GM19468 (cell line): ENCODE measurements around the gene GLB1L.
"Not testable (repeated sequence)": the region's sequence is repeated elsewhere in the genome, so short reads cannot be mapped to it uniquely, and the experiment has no call there.

Experiments
- ATAC-seq: cut with Tn5 transposase; IDR thresholded peaks from one replicate; pipeline ENCODE4 v1.9.1; 2021; ENCODE audit warnings: mild to moderate bottlenecking, moderate library complexity, moderate number of reproducible peaks; ENCODE audit not compliant: unreplicated experiment; ENCODE audit errors: extremely low read depth

The GLB1L gene

DNA sequence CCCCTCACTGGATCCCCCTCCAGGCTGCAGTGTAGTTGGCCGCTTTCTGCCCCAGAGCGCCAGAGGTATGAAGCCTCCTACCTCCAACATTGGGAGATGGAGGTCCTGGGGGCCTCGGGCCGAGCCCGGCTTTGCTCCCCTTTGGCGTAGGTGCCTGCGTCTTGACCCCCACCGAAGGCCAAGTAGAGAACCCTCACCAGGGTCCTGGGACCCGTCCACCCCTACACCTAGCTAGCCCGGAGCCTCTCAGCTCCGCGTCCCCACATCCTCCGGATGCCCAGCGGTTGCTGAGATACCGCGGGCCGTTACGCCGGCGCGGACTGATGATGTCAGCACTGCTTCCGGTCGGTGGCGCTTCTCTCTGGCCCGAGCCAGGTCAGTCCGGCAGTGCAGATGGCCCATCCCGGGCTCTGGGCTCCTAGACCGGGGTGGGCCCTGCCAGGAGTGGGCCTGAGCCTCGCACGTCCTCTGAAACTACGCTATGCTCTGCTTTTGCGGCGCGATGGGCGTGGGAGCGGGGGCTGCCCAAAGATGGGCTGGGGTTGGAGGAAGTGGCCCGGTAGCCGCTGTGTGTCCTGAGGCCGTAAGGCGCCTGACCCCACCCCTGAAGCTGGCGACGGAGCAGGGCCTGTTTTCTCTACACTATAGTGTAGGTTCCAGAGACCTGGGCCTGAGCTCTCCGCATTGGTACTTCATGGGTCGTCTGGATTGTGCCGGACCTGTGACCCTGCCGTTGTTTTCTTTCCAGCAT lies at the start of gene GLB1L, which contains the start of gene STK16:
Gene GLB1L (minus strand): TSS at position 297 of the 751 bp plus-strand sequence. CDS start 1,871 bp downstream, outside the sequence.
Gene STK16 (plus strand): TSS at position 332 of the 751 bp plus-strand sequence. CDS start 521 bp downstream, outside the sequence.
- peak; percentile 65 for ATAC-seq

DNA sequence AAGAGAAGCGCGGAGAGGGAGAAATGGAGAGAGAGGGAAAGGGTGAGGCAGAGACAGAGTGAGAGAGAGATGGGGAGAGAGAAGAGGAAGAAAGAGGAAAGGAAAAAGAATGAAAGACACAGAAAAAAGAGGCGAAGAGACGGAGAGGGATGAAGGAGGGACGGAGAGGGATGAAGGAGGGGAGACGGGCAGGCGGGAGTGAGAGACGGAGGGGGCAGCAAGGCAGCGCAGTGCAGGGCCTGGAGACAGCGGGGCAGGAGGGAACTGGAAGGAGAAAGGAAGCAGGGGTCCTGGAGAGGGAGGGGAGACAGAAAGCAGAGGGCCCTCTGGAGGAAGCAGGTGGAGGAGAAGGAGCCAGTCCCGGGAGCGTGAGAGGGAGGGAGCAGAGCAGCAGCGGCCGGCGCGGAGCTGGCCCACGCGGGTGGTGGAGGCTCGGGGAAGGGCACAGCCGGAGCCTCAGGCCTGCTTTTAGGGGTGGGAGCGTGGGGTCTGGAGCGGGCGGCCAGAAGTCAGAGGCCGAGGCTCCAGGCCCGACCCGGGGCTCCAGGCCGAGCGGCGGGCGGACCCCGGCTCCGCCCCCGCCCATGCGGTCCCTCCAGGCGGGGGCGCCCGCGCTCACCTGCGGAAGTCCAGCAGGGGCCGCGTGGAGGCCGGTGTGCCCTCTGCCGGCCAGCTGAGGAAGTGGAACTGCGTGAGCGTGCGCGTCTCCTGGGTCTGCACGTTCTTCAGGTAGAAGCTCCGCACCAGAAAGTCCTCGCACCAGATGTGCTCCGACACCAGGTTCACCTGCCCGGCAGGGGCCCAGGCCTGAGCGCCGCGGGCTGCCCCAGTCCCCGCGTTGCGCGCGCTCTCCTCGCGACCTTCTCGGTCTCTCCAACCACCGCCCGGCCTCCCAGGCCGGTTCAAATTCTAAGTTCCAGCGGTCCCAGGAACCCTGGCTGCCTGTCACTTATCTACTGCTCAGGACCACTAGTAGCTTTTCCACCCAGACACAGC lies 49.4 kb upstream of the GLB1L start:
- ATAC-seq = peak; percentile 59

DNA sequence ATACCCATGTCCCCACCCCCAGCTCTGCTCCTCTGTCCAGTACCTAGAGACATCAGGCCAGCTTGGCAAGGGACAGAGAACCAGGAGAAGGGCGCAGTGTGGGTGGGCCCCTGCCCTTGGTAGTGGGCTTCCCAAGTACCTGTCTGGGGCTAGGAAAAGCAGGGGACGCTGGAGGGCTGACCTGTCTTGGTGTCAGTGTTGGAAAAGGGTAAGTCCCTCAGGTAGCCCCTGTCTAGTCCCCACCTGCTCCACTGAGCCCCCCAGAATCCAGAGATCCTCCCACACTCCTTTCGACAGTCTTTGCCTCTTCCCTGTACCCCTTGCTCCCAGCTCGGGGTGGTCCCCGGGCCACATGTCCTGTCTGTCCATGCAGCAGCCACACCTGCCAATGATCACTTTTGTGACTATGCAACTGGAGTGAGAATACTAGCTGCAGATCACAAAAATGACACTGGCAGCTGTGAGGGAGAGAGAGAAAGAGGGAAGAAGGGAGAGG lies 48.5 kb upstream of the GLB1L start:
- no peak for ATAC-seq

DNA sequence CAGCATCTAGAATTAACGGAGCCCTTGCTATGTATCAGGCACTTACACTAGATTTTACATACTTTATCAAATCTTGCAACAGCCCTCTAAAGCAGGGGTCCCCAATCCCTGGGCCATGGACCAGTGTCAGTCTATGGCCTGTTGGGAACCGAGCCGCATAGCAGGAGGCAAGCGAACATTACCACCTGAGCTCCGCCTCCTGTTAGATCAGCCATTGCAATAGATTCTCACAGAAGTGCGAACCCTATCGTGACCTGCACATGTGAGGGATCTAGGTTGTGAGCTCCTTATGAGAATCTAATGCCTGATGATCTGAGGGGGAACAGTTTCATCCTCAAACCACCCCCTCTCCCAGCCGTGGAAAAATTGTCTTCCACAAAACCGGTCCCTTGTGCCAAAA lies 47.4 kb upstream of the GLB1L start:
- ATAC-seq = no peak

DNA sequence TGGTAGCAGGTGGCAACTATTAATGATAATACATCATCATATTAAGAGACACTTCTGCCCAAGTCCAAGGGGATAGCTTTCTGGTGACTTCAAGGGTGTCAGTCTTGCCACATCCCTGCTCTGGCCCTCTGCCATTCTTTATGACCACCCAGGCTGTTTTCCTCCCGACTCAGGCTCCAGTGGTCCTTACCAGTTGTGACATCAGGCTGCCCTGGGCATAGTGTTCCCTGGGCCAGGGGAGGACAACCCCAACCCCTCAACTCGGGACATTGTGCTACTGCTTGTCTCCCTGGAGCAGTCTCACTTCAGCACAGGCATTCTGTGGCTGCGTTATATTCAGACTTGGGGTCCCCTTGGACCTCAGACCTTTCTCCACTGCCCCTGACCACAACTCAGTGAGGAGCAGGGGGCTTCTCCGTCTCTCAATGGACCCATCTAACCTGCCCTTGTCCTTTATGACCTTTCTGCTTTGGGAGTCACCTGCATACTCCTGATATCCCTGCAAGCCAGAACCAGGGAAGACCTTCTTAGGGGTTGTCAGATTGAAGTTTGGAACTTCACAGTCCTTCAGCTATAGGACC lies 46.8 kb upstream of the GLB1L start:
- ATAC-seq = no peak

DNA sequence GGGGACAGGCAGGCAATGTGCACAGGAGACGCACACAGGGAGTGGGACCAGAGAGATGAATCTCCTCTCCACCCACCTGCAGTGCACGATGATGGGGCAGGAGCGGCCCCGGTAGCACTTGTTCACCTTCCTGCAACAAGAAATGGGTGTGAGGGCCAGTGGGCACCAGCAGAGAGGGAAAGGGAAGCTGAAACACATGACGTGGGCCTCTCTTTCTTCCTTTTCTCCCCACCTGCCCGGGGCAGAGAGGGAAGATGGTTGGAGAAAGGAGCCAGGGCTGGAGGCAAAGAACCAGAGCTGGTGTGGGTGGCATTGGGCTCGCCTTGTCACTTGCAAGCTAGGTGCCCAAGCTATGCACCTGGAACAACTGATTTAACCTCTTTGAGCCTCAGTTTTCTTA lies 46.1 kb upstream of the GLB1L start:
- no peak for ATAC-seq

DNA sequence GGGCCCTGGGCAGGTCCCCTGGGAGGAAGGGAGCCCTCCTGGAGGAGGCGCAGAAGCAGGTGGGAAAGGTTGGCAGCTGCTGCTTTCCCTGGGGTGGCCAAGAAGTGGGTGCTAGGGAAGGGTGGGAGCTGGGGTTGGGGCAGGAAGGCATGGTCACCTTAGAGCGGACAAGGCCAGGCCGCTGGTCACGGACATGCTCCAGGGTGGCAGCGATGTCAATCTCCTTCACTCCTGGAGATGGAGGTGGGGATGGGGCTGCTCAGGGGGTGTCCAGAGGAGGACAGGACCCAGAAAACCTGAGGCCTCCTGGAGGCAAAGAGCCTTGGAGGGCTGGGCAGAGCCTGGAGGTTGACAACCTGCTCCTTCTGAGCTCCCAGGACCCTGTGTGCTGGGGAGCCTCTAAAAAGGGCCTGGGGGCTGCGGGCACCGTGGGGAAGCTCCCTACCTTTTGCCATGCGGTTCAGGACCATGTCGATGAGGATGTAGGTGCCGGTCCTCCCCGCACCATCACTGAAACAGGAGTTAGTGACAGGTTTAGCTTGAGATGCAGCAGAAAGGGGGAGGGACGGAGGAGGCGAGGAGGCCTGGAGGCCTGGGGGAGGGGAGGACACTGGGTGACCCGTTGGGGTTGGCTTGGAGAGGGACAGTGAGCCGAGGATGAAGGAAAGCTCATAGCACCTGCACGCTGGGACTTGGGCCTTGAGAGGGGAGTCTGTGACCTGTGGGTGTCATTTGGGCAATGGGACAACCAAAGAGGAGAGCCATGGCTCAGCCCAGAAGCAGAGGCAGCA lies 45.3 kb upstream of the GLB1L start:
- no peak for ATAC-seq

DNA sequence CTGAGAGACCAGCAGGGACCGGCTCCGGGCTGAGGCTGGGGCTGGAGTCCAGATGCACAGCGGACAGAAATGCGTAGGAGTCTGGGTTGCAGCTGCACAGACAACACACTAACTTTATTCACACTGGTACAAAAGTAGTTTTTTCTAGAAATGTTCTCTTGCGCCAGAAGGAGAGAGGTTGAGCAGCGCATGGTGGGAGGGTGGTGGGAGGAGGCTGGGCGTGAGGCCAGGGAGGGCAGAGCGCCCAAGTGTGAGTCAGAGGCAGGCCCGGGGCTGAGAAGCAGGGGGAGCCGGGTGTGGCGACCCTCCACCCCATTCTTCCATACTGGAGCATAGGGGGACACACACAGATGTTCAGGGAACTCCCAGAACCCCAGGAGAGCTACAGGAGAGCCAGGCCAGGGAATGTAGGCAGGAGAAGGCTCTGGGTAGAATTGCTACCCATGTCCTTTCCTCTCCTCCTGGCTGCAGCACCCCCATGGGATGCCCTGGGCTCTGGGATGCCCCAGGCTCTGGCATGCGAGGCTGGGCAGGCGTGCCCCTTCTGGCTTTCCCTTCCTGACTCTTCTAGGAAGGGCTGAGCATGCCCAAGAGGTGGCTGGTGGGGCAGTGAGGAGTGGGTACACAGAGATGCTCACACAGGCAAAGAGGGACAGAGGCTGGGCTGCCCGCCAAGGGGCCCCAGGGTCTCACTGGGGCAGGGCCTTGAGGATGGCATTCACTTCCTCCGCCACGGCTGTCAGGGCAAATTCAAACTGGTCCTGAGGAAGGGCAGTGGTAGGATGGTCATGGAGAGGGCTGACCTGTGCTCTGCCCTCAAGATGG lies 44.5 kb upstream of the GLB1L start:
- no peak for ATAC-seq

DNA sequence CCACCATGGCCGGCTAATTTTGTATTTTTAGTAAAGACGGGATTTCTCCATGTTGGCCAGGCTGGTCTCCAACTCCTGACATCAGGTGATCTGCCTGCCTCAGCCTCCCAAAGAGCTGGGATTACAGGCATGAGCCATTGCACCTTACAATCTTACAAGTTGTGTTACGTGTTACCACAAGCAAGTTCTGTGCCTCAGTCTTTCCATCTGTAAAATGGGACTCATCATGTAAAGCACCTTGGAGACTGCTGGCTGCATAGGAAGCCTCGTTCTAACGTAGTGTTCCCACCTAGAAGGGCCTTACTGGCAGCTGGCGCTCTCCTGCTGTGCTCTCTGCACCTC lies 43.9 kb upstream of the GLB1L start:
- ATAC-seq = no peak

DNA sequence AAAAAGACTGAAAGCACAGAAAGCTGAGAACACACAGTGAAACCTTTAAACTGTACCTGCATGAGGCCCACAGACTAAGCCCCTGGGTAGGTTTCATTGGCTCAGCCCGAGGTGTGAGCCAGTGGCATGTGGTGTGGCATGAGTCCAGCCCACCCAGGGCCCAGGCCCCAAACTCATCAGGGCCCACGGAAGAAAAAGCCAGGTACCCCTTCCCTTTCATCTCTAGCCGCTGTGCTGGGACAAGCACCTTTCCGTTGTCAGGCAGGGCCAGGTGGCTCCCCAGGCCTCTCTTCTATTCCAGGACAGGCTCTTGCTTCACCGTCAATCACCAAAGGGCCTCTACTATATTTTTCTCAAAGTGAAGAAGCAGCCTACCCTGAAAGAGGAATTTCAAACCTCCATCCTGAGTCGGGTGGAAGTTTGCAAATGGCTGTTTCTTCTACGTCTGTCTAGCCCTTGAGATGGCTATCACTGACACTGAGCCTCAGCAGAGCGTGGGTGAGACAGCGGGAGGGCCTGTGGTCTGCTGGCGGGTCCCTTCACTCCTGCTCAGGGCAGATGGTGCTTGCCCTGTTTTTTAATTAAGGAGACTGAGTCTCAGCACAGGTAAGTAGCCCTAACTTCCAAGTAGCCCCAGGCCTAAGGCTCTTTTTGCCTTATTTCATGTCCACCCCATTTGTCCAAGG lies 42.5 kb upstream of the GLB1L start:
- no peak for ATAC-seq

DNA sequence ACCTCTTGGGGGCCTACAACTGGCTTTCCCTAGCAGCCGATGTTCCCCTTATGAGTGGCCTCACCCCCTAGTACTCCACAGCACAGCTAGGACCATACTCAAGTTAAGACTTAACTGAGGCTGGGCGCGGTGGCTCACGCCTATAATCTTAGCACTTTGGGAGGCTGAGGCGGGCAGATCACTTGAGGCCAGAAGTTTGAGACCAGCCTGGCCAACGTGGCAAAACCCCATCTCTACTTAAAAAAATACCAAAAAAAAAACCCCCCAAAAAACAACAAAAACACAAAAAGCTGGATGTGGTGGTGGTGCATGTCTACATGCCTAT lies 41.8 kb upstream of the GLB1L start:
- not testable (repeated sequence) for ATAC-seq

DNA sequence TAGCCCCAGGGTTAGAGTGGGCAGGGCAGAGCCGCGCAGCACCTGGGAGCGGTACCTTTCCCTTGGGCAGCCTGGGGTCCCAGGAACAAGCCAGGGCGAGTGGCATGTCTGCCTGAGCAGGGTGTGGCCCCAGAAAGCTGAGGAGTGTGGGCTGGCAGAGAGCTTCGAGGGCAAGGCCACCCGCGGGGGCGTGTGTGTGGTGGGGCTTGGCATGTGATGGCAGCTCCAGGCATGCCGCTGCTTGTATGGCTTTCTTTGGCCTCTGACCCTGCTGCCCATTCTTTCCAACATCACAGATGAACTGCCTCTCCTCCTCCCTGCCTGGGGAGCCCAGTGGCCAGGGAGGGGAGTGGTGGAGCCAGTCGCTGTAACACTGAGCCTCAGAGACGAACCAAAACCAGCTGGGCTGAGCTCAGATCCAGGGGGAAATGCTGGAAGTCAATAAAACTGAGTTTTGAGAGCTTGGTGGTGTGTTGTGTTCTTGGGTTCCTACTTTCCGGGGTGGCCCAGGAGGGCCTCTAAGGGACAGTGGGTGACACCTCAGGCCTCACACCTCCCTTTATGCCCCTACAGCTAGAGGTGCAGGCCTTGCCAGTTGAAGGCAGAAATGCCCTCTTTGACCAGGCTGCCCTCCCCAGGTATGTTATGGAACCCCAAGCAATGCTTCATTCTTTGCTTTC lies 41.3 kb upstream of the GLB1L start:
- no peak for ATAC-seq

DNA sequence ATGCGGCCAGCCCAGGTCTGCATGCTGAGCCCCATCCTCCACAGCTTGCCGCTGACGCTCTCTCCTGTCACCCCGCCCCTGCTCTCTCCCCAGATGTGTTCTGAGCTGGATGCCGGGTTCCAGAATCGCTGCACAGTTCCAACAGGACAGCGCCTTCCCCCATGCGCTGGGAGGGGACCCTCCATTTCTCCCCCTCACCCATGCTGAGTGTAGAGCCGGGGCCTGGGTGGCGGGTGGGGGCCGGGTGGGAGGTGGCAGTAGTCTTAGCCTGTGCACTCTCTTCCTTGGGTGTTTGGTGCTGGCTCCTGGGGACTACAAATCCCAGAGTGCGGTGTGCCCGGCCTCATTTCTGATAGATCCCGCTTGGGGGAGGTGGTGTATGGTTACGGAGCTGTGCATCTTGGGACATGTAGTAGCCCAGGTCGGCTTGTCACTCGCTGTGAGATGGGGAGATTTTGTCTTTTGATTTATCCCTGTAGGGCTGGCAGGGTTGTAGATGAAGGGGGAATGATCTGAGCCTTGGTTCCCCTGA lies 40.7 kb upstream of the GLB1L start:
- no peak for ATAC-seq

DNA sequence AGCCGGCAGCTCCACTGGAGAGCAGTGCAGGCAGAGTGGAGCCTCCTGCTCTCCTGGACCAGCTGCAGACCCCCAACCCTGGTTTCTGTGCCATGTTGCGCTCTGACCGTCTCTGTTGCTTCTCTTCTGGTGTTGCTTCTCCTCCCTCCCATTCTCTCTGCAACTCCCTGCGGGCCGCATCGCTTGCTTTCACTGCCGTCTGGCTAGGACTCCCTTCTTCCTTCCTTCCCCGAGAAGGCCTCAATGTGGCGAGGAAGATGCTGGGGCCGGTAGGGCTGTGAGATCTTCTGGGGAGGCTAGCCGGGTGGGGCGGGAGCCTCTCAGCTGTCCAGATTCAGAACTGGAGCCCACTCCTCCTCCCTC lies 40.1 kb upstream of the GLB1L start:
- ATAC-seq = no peak

DNA sequence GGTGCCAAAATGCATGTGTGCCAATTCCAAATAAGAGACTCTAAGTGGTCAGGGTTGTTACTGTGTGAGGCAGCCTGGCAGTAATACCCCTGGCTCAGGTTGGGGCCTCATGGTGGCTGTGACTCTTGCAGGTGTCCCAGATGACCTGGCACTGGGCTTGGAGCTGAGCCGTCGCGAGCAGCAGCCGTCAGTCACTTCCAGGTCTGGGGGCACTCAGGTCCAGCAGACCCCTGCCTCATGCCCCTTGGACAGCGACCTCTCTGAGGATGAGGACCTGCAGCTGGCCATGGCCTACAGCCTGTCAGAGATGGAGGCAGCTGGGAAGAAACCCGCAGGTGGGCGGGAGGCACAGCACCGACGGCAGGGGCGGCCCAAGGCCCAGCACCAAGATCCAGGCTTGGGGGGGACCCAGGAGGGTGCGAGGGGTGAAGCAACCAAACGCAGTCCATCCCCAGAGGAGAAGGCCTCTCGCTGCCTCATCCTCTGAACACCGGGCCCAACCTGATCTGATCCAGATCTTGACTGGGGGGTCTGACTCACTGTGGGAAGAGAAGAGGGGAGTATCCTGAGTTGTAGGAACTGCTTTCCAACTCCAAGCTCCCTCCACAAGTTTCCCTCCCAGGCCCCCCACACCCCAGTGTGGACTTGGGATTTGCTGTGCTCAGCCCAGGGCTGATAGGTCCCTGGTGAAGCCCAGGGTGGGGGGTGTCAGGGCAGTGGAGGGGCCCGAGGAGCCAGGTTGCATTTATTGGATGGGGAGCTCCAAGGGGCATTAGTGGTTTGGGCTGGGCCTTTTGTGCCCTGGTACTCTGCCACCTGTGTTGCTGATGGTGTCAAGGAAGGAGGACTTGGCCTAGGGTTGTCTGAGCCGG lies 39.5 kb upstream of the GLB1L start:
- no peak for ATAC-seq

DNA sequence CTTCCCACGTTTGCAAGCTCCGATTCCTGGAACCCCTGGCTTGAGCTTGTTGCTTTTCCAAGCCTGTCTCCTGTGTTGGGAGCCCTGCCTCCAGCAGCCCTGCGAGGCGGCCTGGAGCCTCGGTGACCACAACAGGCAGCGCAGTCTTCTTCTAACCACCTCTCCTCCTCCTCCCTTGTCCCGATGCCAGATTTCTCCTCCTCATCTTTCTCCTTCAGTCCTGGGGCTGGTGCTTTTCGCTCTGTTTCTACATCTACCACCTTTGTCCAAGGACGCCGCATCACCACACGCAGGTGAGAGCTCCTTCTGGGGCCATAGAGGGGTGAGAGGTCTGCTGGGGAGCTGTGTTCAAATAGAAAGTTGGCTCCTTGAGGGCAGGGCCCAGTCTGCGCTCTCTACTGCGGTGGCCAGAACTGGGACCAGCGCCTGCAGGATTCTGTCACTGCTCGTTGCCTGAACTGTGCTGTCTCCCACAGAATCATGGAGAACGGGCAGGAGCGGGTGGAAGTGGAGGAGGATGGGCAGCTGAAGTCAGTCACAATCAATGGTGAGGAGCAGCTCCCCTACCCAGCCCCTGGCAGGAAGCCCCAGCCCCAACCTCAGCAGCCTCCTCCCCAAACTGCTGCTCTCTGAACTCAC lies 37.8 kb upstream of the GLB1L start:
- no peak for ATAC-seq
